SK-N-SH treated with all-trans-retinoic acid at 6 μM for 48 hours (cell line): ENCODE data around the gene EDARADD.
"Not testable (repeated sequence)": the region's sequence is repeated elsewhere in the genome, so short reads cannot be mapped to it uniquely, and the experiment has no call there.

Experiments
- CSDC2 ChIP-seq: fragments of 250-450 bp; sonication (Bioruptor Pico); IDR thresholded peaks from 2 replicates; pipeline ENCODE4 v1.5.0; 2020; ENCODE audit warnings: mild to moderate bottlenecking, moderate library complexity
- CSRNP3 ChIP-seq: fragments of 250-450 bp; sonication (Bioruptor Pico); IDR thresholded peaks from 2 replicates; pipeline ENCODE4 v1.5.1; 2021; ENCODE audit warnings: mild to moderate bottlenecking, moderate library complexity
- RARB ChIP-seq: fragments of 250-450 bp; sonication (Bioruptor Pico); IDR thresholded peaks from 2 replicates; pipeline ENCODE4 v1.8.0; 2021; ENCODE audit warnings: mild to moderate bottlenecking, moderate library complexity
- SNAI2 ChIP-seq: fragments of 250-450 bp; sonication (Bioruptor Pico); IDR thresholded peaks from 2 replicates; pipeline ENCODE4 v1.5.0; 2020; ENCODE audit warnings: mild to moderate bottlenecking, moderate library complexity
- ZFP3 ChIP-seq: fragments of 250-450 bp; sonication (Bioruptor Pico); IDR thresholded peaks from 2 replicates; pipeline ENCODE4 v1.5.0; 2020; ENCODE audit warnings: mild to moderate bottlenecking, moderate library complexity
- TF ChIP-seq, protein P1 (sequence below): fragments of 250-450 bp; sonication (Bioruptor Pico); IDR thresholded peaks from 2 replicates; pipeline ENCODE4 v1.8.0; 2020; ENCODE audit warnings: mild to moderate bottlenecking, moderate library complexity, borderline replicate concordance
- TF ChIP-seq, protein P2 (sequence below): fragments of 250-450 bp; sonication (Bioruptor Pico); IDR thresholded peaks from 2 replicates; pipeline ENCODE4 v1.5.1; 2020; ENCODE audit warnings: low read depth, mild to moderate bottlenecking, moderate library complexity

DNA sequence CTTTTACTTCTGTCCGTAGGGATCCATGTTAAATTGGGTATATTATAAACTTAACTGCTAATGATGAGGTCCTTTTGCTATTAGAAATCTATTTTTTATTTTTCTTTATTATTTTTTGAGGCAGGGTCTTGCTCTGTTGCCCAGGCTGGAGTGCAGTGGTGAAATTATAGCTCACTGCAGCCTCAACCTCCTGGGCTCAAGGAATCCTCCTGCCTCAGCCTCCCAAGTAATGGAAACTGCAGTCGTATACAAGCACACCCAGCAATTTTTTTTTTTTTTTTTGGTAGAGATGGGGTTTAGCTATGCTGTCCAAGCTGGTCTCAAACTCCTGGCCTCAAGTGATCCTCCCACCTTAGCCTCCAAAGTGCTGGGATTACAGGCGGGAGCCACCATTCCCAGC is 95.1 kb downstream of the EDARADD start:
- TF ChIP-seq, protein P1, sequence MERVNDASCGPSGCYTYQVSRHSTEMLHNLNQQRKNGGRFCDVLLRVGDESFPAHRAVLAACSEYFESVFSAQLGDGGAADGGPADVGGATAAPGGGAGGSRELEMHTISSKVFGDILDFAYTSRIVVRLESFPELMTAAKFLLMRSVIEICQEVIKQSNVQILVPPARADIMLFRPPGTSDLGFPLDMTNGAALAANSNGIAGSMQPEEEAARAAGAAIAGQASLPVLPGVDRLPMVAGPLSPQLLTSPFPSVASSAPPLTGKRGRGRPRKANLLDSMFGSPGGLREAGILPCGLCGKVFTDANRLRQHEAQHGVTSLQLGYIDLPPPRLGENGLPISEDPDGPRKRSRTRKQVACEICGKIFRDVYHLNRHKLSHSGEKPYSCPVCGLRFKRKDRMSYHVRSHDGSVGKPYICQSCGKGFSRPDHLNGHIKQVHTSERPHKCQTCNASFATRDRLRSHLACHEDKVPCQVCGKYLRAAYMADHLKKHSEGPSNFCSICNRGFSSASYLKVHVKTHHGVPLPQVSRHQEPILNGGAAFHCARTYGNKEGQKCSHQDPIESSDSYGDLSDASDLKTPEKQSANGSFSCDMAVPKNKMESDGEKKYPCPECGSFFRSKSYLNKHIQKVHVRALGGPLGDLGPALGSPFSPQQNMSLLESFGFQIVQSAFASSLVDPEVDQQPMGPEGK (CRISPR knock-in tag), result not testable (repeated sequence)
- not testable (repeated sequence) for TF ChIP-seq SNAI2; CSDC2 (CRISPR knock-in tag); RARB (CRISPR knock-in tag); CSRNP3 (CRISPR knock-in tag); ZFP3 (CRISPR knock-in tag)
- TF ChIP-seq, protein P2, sequence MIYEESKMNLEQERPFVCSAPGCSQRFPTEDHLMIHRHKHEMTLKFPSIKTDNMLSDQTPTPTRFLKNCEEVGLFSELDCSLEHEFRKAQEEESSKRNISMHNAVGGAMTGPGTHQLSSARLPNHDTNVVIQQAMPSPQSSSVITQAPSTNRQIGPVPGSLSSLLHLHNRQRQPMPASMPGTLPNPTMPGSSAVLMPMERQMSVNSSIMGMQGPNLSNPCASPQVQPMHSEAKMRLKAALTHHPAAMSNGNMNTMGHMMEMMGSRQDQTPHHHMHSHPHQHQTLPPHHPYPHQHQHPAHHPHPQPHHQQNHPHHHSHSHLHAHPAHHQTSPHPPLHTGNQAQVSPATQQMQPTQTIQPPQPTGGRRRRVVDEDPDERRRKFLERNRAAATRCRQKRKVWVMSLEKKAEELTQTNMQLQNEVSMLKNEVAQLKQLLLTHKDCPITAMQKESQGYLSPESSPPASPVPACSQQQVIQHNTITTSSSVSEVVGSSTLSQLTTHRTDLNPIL (CRISPR knock-in tag), result not testable (repeated sequence)
